GM12878 (cell line): ENCODE measurements around the gene OXA1L.
"Not testable (repeated sequence)": the region's sequence is repeated elsewhere in the genome, so short reads cannot be mapped to it uniquely, and the experiment has no call there.

Experiments used
- CEBPZ ChIP-seq: fragments of 150-350 bp; IDR thresholded peaks from 2 replicates; pipeline ENCODE4 v1.6.1; 2016; ENCODE audit warnings: low read depth, low read length
- EP300 ChIP-seq, 2 experiments: fragments of 150-350 bp in 1 of 2; IDR thresholded peaks; 2 replicates each; pipeline ENCODE4 v1.6.1; 2011 to 2012; ENCODE audit warnings: low read depth in 2 of 2, low read length in 2 of 2, borderline replicate concordance in 1 of 2, improper control_type of control experiment in 1 of 2, inconsistent platforms in 1 of 2; ENCODE audit not compliant: control insufficient read depth in 1 of 2
- IRF3 ChIP-seq: fragments of 450-650 bp; IDR thresholded peaks from 2 replicates; pipeline ENCODE4 v1.6.1; 2014; ENCODE audit warnings: mild to moderate bottlenecking
- NR2F1 ChIP-seq: fragments of 450-650 bp; conservative IDR thresholded peaks from 2 replicates; pipeline ENCODE4 v1.6.1; 2017; ENCODE audit warnings: mild to moderate bottlenecking
- PAX5 ChIP-seq: IDR thresholded peaks from 2 replicates; pipeline ENCODE4 v1.6.1; 2011; ENCODE audit warnings: low read depth, low read length, borderline replicate concordance
- RCOR1 ChIP-seq: conservative IDR thresholded peaks from 2 replicates; pipeline ENCODE4 v1.6.1; 2012; ENCODE audit warnings: low read depth, low read length, improper control_type of control experiment
- TF ChIP-seq, protein P1 (sequence below): fragments of 450-650 bp; formaldehyde crosslinking; IDR thresholded peaks from 2 replicates; pipeline ENCODE4 v1.5.0; 2022; ENCODE audit warnings: mild to moderate bottlenecking, missing genetic modification characterization
- TF ChIP-seq, protein P2 (sequence below): IDR thresholded peaks from 2 replicates; pipeline ENCODE4 v1.6.1; 2012; ENCODE audit warnings: mild to moderate bottlenecking, low read depth, low read length

DNA sequence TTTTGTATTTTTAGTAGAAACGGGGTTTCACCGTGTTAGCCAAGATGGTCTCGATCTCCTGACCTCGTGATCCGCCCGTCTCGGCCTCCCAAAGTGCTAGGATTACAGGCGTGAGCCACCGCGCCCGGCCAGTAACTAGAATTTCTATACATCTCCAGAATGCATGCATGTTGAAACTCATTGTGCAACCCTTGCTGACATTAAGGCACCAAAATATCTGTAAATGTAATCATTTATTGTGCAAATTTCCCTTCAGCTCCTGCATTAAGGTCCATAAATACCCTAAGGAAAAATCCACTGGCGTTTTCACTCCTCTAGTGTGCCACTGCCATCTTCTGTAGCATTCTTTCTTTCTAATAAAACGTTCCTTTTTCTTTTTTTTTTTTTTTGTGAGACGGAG is 30.1 kb upstream of the OXA1L start:
- TF ChIP-seq, protein P1, sequence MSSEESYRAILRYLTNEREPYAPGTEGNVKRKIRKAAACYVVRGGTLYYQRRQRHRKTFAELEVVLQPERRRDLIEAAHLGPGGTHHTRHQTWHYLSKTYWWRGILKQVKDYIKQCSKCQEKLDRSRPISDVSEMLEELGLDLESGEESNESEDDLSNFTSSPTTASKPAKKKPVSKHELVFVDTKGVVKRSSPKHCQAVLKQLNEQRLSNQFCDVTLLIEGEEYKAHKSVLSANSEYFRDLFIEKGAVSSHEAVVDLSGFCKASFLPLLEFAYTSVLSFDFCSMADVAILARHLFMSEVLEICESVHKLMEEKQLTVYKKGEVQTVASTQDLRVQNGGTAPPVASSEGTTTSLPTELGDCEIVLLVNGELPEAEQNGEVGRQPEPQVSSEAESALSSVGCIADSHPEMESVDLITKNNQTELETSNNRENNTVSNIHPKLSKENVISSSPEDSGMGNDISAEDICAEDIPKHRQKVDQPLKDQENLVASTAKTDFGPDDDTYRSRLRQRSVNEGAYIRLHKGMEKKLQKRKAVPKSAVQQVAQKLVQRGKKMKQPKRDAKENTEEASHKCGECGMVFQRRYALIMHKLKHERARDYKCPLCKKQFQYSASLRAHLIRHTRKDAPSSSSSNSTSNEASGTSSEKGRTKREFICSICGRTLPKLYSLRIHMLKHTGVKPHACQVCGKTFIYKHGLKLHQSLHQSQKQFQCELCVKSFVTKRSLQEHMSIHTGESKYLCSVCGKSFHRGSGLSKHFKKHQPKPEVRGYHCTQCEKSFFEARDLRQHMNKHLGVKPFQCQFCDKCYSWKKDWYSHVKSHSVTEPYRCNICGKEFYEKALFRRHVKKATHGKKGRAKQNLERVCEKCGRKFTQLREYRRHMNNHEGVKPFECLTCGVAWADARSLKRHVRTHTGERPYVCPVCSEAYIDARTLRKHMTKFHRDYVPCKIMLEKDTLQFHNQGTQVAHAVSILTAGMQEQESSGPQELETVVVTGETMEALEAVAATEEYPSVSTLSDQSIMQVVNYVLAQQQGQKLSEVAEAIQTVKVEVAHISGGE = not testable (repeated sequence)
- TF ChIP-seq, protein P2, sequence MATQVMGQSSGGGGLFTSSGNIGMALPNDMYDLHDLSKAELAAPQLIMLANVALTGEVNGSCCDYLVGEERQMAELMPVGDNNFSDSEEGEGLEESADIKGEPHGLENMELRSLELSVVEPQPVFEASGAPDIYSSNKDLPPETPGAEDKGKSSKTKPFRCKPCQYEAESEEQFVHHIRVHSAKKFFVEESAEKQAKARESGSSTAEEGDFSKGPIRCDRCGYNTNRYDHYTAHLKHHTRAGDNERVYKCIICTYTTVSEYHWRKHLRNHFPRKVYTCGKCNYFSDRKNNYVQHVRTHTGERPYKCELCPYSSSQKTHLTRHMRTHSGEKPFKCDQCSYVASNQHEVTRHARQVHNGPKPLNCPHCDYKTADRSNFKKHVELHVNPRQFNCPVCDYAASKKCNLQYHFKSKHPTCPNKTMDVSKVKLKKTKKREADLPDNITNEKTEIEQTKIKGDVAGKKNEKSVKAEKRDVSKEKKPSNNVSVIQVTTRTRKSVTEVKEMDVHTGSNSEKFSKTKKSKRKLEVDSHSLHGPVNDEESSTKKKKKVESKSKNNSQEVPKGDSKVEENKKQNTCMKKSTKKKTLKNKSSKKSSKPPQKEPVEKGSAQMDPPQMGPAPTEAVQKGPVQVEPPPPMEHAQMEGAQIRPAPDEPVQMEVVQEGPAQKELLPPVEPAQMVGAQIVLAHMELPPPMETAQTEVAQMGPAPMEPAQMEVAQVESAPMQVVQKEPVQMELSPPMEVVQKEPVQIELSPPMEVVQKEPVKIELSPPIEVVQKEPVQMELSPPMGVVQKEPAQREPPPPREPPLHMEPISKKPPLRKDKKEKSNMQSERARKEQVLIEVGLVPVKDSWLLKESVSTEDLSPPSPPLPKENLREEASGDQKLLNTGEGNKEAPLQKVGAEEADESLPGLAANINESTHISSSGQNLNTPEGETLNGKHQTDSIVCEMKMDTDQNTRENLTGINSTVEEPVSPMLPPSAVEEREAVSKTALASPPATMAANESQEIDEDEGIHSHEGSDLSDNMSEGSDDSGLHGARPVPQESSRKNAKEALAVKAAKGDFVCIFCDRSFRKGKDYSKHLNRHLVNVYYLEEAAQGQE = not testable (repeated sequence)
- not testable (repeated sequence) for TF ChIP-seq IRF3; RCOR1; CEBPZ; EP300 (IDR thresholded peaks at IDR 0.05; ENCODE audit: borderline replicate concordance in 1 of 2, control insufficient read depth in 1 of 2, low read depth in 2 of 2, low read length in 2 of 2); NR2F1; PAX5
